OCI-LY7 (cell line): ENCODE data around the gene CDKAL1.

Experiments
- CTCF ChIP-seq: fragments of 200-600 bp; sonication (generic); conservative IDR thresholded peaks from 2 replicates; pipeline ENCODE4 v1.5.1; 2014; ENCODE audit warnings: mild to moderate bottlenecking, antibody characterized with exemption, low read length, moderate library complexity, mixed read lengths
- EZH2phosphoT487 ChIP-seq: fragments of 200-600 bp; sonication (generic); IDR thresholded peaks from 2 replicates; pipeline ENCODE4 v1.6.1; 2018; ENCODE audit warnings: low read depth, borderline replicate concordance, mild to moderate bottlenecking, mixed run types, antibody characterized with exemption, low read length, moderate library complexity, mixed read lengths

- no peak for TF ChIP-seq CTCF
- no peak for TF ChIP-seq EZH2phosphoT487
These were observed 175.2 kb downstream of the CDKAL1 start for GRCh38 chr6:20709451-20709850.
